ENCODE results near the gene ELMOD3.

ELMOD3 gene

GRCh38 chr2:85415980-85416650 is 61.5 kb downstream of the ELMOD3 start:
- peak overlapping the region; percentile 95 for H3K27ac ChIP-seq
- POLR2A ChIA-PET (ENCODE audit: low non-redundant PET): interaction anchor here (0.7 to 1.1 kb wide), 2 partner anchors 13 to 122 kb away, joined by 3 to 4 read pairs; no protein-coding TSS in a partner anchor
- CTCF ChIA-PET: no interaction called here
- no peak for DNase-seq (ENCODE audit: low spot score)
- TF ChIP-seq CTCF (conservative IDR thresholded peaks at IDR 0.05; ENCODE audit: low read depth): no peak

- no peak for TF ChIP-seq CTCF (conservative IDR thresholded peaks at IDR 0.05; ENCODE audit: low read depth)
- peak within 1 kb of the TSS; percentile 95 for H3K27ac ChIP-seq
- DNase-seq (ENCODE audit: low spot score): peak; percentile 87
- CTCF ChIA-PET: interaction anchor here (1.7 to 3.5 kb wide), 2 partner anchors 120 to 133 kb away, joined by 9 to 40 read pairs; partner anchors contain the start of gene MAT2A
- POLR2A ChIA-PET (ENCODE audit: low non-redundant PET): interaction anchor here (0.6 to 1.3 kb wide), 5 partner anchors 83 to 190 kb away, joined by 3 to 9 read pairs (median 3); partner anchors contain the start of genes MAT2A and VAMP8
Measured at GRCh38 chr2:85418132-85419008, 63.8 kb downstream of the ELMOD3 start, which contains the start of gene SH2D6. SH2D6 (plus strand) TSS chr2:85418714; CDS start chr2:85429466, 10,752 bp downstream.

- no peak for DNase-seq (ENCODE audit: low spot score)
- no peak for TF ChIP-seq CTCF (conservative IDR thresholded peaks at IDR 0.05; ENCODE audit: low read depth)
- POLR2A ChIA-PET (ENCODE audit: low non-redundant PET): interaction anchor here (0.6 to 1.3 kb wide), 7 partner anchors 10 to 189 kb away, joined by 3 to 9 read pairs (median 3); partner anchors contain the start of genes MAT2A and VAMP8
- peak overlapping the region; percentile 95 for H3K27ac ChIP-seq
- CTCF ChIA-PET: interaction anchor here (0.6 to 3.5 kb wide), 6 partner anchors 18 to 172 kb away, joined by 3 to 40 read pairs (median 5); partner anchors contain the start of gene MAT2A
Measured at GRCh38 chr2:85419009-85419675, 64.6 kb downstream of the ELMOD3 start.

GRCh38 chr2:85420536-85421259 is 66.1 kb downstream of the ELMOD3 start:
- peak; percentile 97 for TF ChIP-seq CTCF (conservative IDR thresholded peaks at IDR 0.05; ENCODE audit: low read depth)
- H3K27ac ChIP-seq: peak overlapping the region; percentile 92
- POLR2A ChIA-PET (ENCODE audit: low non-redundant PET): interaction anchor here (0.5 to 1.3 kb wide), 3 partner anchors 11 to 125 kb away, joined by 3 to 5 read pairs (median 3); no protein-coding TSS in a partner anchor
- CTCF ChIA-PET: interaction anchor here (0.6 to 3.5 kb wide), 14 partner anchors 9 to 527 kb away, joined by 3 to 40 read pairs (median 3); partner anchors contain the start of gene MAT2A
- peak; percentile 86 for DNase-seq (ENCODE audit: low spot score)

GRCh38 chr2:85421260-85422071 is 66.9 kb downstream of the ELMOD3 start:
- no peak for DNase-seq (ENCODE audit: low spot score)
- POLR2A ChIA-PET (ENCODE audit: low non-redundant PET): interaction anchor here (0.5 kb wide), 1 partner anchor 124 kb away, joined by 3 read pairs; no protein-coding TSS in a partner anchor
- CTCF ChIA-PET: interaction anchor here (0.6 to 3.5 kb wide), 9 partner anchors 8 to 526 kb away, joined by 3 to 40 read pairs (median 3); partner anchors contain the start of gene MAT2A
- H3K27ac ChIP-seq: peak overlapping the region; percentile 92
- no peak for TF ChIP-seq CTCF (conservative IDR thresholded peaks at IDR 0.05; ENCODE audit: low read depth)

Data from RWPE1 (cell line).